ENCODE data around the gene TMOD3.

The TMOD3 gene

GRCh38 chr15:51829376-51830275 lies at the start of gene TMOD3 (continued):
- TF ChIP-seq ZNF658 (tag by site-specific recombination; IDR thresholded peaks at IDR 0.05) (no peak), ZNF529 (tag by site-specific recombination; IDR thresholded peaks at IDR 0.05; ENCODE audit: insufficient replicate concordance) (no peak), ZNF645 (tag by site-specific recombination; IDR thresholded peaks at IDR 0.05) (no peak), ZNF184 (tag by site-specific recombination; IDR thresholded peaks at IDR 0.05) (no peak), ZNF24 (tag by site-specific recombination; IDR thresholded peaks at IDR 0.05) (no peak), ZSCAN18 (tag by site-specific recombination; IDR thresholded peaks at IDR 0.05) (no peak), SP2 (tag by site-specific recombination; IDR thresholded peaks at IDR 0.05) (peak; percentile 19; the same call in 1 of the 2 replicates), ZBTB7A (tag by site-specific recombination; IDR thresholded peaks at IDR 0.05; ENCODE audit: low read depth) (0 out of 2 replicates have a peak, but pooled peaks have one; percentile 45), ZNF335 (tag by site-specific recombination; conservative IDR thresholded peaks at IDR 0.05) (peak; percentile 87), SETDB1 (IDR thresholded peaks at IDR 0.05; ENCODE audit: insufficient read length, low read length) (no peak), ZNF510 (tag by site-specific recombination; IDR thresholded peaks at IDR 0.05; ENCODE audit: insufficient replicate concordance) (no peak), SCRT2 (tag by site-specific recombination; IDR thresholded peaks at IDR 0.05) (no peak), ZNF266 (tag by site-specific recombination; IDR thresholded peaks at IDR 0.05; ENCODE audit: low read depth) (no peak), GFI1B (tag by site-specific recombination; IDR thresholded peaks at IDR 0.05) (no peak), ZNF311 (tag by site-specific recombination; IDR thresholded peaks at IDR 0.05; ENCODE audit: borderline replicate concordance) (no peak), PBX3 (CRISPR knock-in tag; IDR thresholded peaks at IDR 0.05) (no peak), ZEB2 (tag by site-specific recombination; IDR thresholded peaks at IDR 0.05) (0 out of 2 replicates have a peak, but pooled peaks have one; percentile 51), YY1 (tag by site-specific recombination; IDR thresholded peaks at IDR 0.05) (0 out of 2 replicates have a peak, but pooled peaks have one; percentile 23), KLF8 (tag by site-specific recombination; IDR thresholded peaks at IDR 0.05) (peak; percentile 62; the same call in 1 of the 2 replicates), ZNF623 (tag by site-specific recombination; IDR thresholded peaks at IDR 0.05) (no peak), SCRT1 (tag by site-specific recombination; IDR thresholded peaks at IDR 0.05; ENCODE audit: borderline replicate concordance) (no peak), ZNF549 (tag by site-specific recombination; IDR thresholded peaks at IDR 0.05) (no peak), PRDM6 (tag by site-specific recombination; IDR thresholded peaks at IDR 0.05) (no peak), MEIS1 (CRISPR knock-in tag; IDR thresholded peaks at IDR 0.05; ENCODE audit: borderline replicate concordance) (no peak), PRDM10 (tag by site-specific recombination; IDR thresholded peaks at IDR 0.05) (peak; percentile 94), ZNF692 (tag by site-specific recombination; IDR thresholded peaks at IDR 0.05) (0 out of 2 replicates have a peak, but pooled peaks have one; percentile 25), ZNF791 (tag by site-specific recombination; IDR thresholded peaks at IDR 0.05) (no peak), BCL11A (tag by site-specific recombination; IDR thresholded peaks at IDR 0.05; ENCODE audit: low read depth) (no peak), SALL2 (tag by site-specific recombination; IDR thresholded peaks at IDR 0.05; ENCODE audit: borderline replicate concordance) (no peak)

Measured in HEK293 (cell line).